Liver (tissue), 3 donors: ENCODE data around the gene DCHS2.

Source experiments
- EGR1 ChIP-seq, 2 donors: IDR thresholded peaks; 2 replicates each; pipeline ENCODE4 v1.6.1; 2016 to 2018; ENCODE audit warnings: antibody characterized with exemption in 2 of 2, low read depth in 2 of 2
- GABPA ChIP-seq, 2 donors: IDR thresholded peaks in 1 of 2; conservative IDR thresholded peaks in 1 of 2; 2 replicates each; pipeline ENCODE4 v1.6.1; 2016; ENCODE audit warnings: antibody characterized with exemption in 2 of 2, mild to moderate bottlenecking in 1 of 2, moderate library complexity in 1 of 2
- RAD21 ChIP-seq, 2 donors: IDR thresholded peaks; 2 replicates each; pipeline ENCODE4 v1.6.1; 2016; ENCODE audit warnings: antibody characterized with exemption in 2 of 2, mild to moderate bottlenecking in 2 of 2
- SP1 ChIP-seq: IDR thresholded peaks from 2 replicates; pipeline ENCODE4 v1.6.1; 2018; ENCODE audit warnings: antibody characterized with exemption, mild to moderate bottlenecking
- TAF1 ChIP-seq: conservative IDR thresholded peaks from 2 replicates; pipeline ENCODE4 v1.6.1; 2016; ENCODE audit warnings: antibody characterized with exemption, mild to moderate bottlenecking
- YY1 ChIP-seq: IDR thresholded peaks from 2 replicates; pipeline ENCODE4 v1.6.1; 2016; ENCODE audit warnings: antibody characterized with exemption, mild to moderate bottlenecking
- TF ChIP-seq, protein P1 (sequence below): fragments of 150-350 bp; IDR thresholded peaks from 2 replicates; pipeline ENCODE4 v1.5.1; 2017; ENCODE audit warnings: improper control_type of control experiment, low read depth, low read length; ENCODE audit not compliant: missing input control
- TF ChIP-seq, protein P2 (sequence below): IDR thresholded peaks from 2 replicates; pipeline ENCODE4 v1.6.1; 2016; ENCODE audit warnings: antibody characterized with exemption, mild to moderate bottlenecking
- TF ChIP-seq, protein P3 (sequence below): IDR thresholded peaks from 2 replicates; pipeline ENCODE4 v1.6.1; 2016; ENCODE audit warnings: antibody characterized with exemption
- TF ChIP-seq, protein P4 (sequence below): IDR thresholded peaks from 2 replicates; pipeline ENCODE4 v1.6.1; 2016; ENCODE audit warnings: antibody characterized with exemption
- donor health status: healthy.
- donor health status: healthy.

DNA sequence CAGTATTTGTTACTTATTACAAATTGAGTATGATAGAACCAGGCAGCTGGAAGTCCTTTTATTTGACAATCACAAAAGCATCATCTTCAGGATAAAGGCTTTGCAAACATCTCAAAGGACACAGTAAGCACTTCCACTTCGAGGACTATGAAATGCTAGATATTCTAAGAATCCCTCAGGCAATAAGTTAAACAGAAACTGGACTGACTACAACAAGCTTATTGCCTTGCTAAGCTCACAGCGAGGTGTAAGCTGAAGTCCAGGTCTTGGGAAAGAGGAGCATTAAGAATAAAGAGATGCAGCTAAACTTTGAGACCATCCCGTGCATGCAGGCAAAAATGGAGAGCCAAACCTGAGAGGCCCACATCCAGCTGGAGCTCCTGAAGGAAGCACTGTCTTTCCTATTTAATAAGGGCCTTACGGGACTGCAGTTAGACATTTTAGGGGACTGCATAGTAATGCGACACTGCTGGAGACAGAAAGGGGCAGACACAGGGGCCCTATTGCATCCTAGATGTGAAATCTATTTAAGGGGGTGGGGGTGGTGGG is 38.7 kb downstream of the DCHS2 start:
- TF ChIP-seq, protein P1, sequence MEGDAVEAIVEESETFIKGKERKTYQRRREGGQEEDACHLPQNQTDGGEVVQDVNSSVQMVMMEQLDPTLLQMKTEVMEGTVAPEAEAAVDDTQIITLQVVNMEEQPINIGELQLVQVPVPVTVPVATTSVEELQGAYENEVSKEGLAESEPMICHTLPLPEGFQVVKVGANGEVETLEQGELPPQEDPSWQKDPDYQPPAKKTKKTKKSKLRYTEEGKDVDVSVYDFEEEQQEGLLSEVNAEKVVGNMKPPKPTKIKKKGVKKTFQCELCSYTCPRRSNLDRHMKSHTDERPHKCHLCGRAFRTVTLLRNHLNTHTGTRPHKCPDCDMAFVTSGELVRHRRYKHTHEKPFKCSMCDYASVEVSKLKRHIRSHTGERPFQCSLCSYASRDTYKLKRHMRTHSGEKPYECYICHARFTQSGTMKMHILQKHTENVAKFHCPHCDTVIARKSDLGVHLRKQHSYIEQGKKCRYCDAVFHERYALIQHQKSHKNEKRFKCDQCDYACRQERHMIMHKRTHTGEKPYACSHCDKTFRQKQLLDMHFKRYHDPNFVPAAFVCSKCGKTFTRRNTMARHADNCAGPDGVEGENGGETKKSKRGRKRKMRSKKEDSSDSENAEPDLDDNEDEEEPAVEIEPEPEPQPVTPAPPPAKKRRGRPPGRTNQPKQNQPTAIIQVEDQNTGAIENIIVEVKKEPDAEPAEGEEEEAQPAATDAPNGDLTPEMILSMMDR = no peak
- TF ChIP-seq, protein P2, sequence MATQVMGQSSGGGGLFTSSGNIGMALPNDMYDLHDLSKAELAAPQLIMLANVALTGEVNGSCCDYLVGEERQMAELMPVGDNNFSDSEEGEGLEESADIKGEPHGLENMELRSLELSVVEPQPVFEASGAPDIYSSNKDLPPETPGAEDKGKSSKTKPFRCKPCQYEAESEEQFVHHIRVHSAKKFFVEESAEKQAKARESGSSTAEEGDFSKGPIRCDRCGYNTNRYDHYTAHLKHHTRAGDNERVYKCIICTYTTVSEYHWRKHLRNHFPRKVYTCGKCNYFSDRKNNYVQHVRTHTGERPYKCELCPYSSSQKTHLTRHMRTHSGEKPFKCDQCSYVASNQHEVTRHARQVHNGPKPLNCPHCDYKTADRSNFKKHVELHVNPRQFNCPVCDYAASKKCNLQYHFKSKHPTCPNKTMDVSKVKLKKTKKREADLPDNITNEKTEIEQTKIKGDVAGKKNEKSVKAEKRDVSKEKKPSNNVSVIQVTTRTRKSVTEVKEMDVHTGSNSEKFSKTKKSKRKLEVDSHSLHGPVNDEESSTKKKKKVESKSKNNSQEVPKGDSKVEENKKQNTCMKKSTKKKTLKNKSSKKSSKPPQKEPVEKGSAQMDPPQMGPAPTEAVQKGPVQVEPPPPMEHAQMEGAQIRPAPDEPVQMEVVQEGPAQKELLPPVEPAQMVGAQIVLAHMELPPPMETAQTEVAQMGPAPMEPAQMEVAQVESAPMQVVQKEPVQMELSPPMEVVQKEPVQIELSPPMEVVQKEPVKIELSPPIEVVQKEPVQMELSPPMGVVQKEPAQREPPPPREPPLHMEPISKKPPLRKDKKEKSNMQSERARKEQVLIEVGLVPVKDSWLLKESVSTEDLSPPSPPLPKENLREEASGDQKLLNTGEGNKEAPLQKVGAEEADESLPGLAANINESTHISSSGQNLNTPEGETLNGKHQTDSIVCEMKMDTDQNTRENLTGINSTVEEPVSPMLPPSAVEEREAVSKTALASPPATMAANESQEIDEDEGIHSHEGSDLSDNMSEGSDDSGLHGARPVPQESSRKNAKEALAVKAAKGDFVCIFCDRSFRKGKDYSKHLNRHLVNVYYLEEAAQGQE = no peak
- no peak for TF ChIP-seq RAD21 (IDR thresholded peaks at IDR 0.05)
- TF ChIP-seq, protein P3, sequence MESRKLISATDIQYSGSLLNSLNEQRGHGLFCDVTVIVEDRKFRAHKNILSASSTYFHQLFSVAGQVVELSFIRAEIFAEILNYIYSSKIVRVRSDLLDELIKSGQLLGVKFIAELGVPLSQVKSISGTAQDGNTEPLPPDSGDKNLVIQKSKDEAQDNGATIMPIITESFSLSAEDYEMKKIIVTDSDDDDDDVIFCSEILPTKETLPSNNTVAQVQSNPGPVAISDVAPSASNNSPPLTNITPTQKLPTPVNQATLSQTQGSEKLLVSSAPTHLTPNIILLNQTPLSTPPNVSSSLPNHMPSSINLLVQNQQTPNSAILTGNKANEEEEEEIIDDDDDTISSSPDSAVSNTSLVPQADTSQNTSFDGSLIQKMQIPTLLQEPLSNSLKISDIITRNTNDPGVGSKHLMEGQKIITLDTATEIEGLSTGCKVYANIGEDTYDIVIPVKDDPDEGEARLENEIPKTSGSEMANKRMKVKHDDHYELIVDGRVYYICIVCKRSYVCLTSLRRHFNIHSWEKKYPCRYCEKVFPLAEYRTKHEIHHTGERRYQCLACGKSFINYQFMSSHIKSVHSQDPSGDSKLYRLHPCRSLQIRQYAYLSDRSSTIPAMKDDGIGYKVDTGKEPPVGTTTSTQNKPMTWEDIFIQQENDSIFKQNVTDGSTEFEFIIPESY = no peak
- TF ChIP-seq YY1 = no peak
- TF ChIP-seq SP1 = no peak
- TF ChIP-seq, protein P4, sequence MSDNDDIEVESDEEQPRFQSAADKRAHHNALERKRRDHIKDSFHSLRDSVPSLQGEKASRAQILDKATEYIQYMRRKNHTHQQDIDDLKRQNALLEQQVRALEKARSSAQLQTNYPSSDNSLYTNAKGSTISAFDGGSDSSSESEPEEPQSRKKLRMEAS = no peak
- TF ChIP-seq GABPA (IDR thresholded peaks at IDR 0.05 in 1 of 2, conservative IDR thresholded peaks at IDR 0.05 in 1 of 2) = no peak
- no peak for TF ChIP-seq TAF1
- TF ChIP-seq EGR1 (IDR thresholded peaks at IDR 0.05; ENCODE audit: low read depth in 2 of 2) = no peak
